Breast epithelium (tissue), 3 donors: ENCODE results near the gene NOA1.

Experiments
- CTCF ChIP-seq, 3 donors: fragments of 450-650 bp; IDR thresholded peaks; one replicate each; pipeline ENCODE4 v1.5.1; 2016 to 2017; ENCODE audit warnings: antibody characterized with exemption in 3 of 3, mild to moderate bottlenecking in 3 of 3, moderate library complexity in 3 of 3
- POLR2A ChIP-seq: fragments of 450-650 bp; IDR thresholded peaks from one replicate; pipeline ENCODE4 v1.6.1; 2016; ENCODE audit warnings: antibody characterized with exemption, mild to moderate bottlenecking, moderate library complexity
- POLR2AphosphoS5 ChIP-seq, 3 donors: sonication (generic); formaldehyde crosslinking; IDR thresholded peaks; one replicate each; pipeline ENCODE4 v1.6.1; 2017; ENCODE audit warnings: antibody characterized with exemption in 3 of 3

GRCh38 chr4:56976837-56977320 lies 527 bp downstream of the NOA1 start:
- TF ChIP-seq POLR2A: no peak
- TF ChIP-seq CTCF (IDR thresholded peaks at IDR 0.05): no peak
- no peak for TF ChIP-seq POLR2AphosphoS5 (IDR thresholded peaks at IDR 0.05)
